ENCODE data around the gene KCNQ1.

DNA sequence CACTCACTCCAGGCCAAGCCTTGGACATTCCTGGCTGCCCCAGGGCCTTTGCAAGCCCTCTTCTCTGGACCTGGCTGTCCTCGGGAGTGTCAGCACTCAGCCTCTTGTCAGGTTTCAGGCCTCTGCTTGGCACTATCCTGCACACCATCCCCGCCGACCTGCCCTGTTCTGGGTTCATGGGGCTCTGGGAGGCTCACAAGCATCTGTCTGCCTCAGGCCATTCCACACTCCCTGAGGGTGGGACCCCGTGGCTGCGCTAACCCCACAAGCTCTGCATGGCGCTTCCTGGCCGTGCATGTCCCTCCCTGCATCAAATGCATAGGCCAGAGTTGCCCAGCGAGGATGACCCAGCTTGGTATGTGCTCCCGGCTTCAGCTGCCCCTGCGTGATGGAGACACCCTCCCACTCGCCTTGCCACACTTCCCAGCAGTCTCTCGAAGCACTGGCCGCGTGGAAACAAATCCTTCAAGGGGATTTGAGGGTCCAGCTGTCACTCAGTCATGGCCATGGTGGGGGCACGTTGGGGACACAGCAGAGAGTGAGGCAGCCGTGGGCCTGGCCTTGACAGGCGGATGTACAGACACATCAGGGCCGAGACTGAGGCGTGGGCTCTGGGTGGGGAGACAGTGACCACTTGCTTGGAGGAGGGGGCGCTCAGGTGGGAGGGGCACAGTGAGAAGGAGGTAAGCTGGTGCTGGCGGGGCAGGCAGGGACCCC, 87.3 kb downstream of the KCNQ1 start:
- TF ChIP-seq, protein P1, sequence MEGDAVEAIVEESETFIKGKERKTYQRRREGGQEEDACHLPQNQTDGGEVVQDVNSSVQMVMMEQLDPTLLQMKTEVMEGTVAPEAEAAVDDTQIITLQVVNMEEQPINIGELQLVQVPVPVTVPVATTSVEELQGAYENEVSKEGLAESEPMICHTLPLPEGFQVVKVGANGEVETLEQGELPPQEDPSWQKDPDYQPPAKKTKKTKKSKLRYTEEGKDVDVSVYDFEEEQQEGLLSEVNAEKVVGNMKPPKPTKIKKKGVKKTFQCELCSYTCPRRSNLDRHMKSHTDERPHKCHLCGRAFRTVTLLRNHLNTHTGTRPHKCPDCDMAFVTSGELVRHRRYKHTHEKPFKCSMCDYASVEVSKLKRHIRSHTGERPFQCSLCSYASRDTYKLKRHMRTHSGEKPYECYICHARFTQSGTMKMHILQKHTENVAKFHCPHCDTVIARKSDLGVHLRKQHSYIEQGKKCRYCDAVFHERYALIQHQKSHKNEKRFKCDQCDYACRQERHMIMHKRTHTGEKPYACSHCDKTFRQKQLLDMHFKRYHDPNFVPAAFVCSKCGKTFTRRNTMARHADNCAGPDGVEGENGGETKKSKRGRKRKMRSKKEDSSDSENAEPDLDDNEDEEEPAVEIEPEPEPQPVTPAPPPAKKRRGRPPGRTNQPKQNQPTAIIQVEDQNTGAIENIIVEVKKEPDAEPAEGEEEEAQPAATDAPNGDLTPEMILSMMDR (conservative IDR thresholded peaks at IDR 0.05), result no peak
- TF ChIP-seq EZH2 (IDR thresholded peaks at IDR 0.05; ENCODE audit: low read depth), result no peak
